Left lung (tissue), 10 donors: ENCODE results near the gene SLC30A3. TPM values are rescaled to one million over a fixed set of nuclear protein-coding genes. Genes with fewer than 3 reads are reported as not detected.

Source experiments
- ATAC-seq: fragments of 200-7000 bp; cut with Tn5 transposase; one replicate; pipeline ENCODE4 v1.9.1; 2020; ENCODE audit warnings: moderate library complexity
- DNase-seq, 4 donors: peaks; one replicate each; pipeline ENCODE4 v3.0.0-alpha.2; 2013 to 2020
- H3K27ac ChIP-seq, 2 donors: fragments of 200-600 bp; sonication (generic) in 1 of 2; one replicate each; pipeline versions ENCODE4 v1.5.0 to v1.8.0; 2020 to 2021
- H3K27me3 ChIP-seq, 2 donors: fragments of 200-600 bp; sonication (generic) in 1 of 2; one replicate each; pipeline versions ENCODE4 v1.5.0 to v1.8.0; 2020 to 2021
- H3K36me3 ChIP-seq, 2 donors: fragments of 200-600 bp; sonication (generic) in 1 of 2; one replicate each; pipeline versions ENCODE4 v1.5.0 to v1.8.0; 2020 to 2021
- H3K4me1 ChIP-seq, 2 donors: fragments of 200-600 bp; one replicate each; pipeline ENCODE4 v1.8.0; 2021
- H3K4me3 ChIP-seq, 2 donors: fragments of 200-600 bp; sonication (generic) in 1 of 2; one replicate each; pipeline versions ENCODE4 v1.5.0 to v1.8.0; 2020 to 2021; ENCODE audit warnings: mild to moderate bottlenecking in 1 of 2
- H3K9me3 ChIP-seq, 2 donors: fragments of 200-600 bp; sonication (generic) in 1 of 2; one replicate each; pipeline versions ENCODE4 v1.5.0 to v1.8.0; 2020 to 2021
- CTCF ChIP-seq, 2 donors: fragments of 200-600 bp; sonication (generic) in 1 of 2; IDR thresholded peaks; one replicate each; pipeline versions ENCODE4 v1.5.0 to v1.8.0; 2021; ENCODE audit warnings: antibody characterized with exemption in 2 of 2
- intact Hi-C, 2 donors: fragments of 100-400 bp; cut with DNase I; formaldehyde crosslinking; loops; one replicate each; pipeline versions ENCODE4 v1.11.2 to v1.14.2; 2022
- polyA plus RNA-seq, 6 donors: library from polyadenylated mRNA; unstranded; fragments of 120-200 nt; gene quantifications; one replicate each; pipeline ENCODE4 v1.2.1, GENCODE V29; 2013; ENCODE audit not compliant: insufficient read length in 6 of 6
- total RNA-seq, 2 donors: library from RNA; stranded (reverse); fragmentation: NEBNext Ultra II Directional; extraction: Animal tissue kit (Norgen Biotek cat#: 25700); gene quantifications; one replicate each; pipeline ENCODE4 v1.2.1, GENCODE V29; 2021
- donor health status: DM: no; HTN: yes; CAD: no.
- donor health status: DM: no; HTN: no; CAD: no.

SLC30A3 gene
- total and polyA plus RNA-seq, 8 donors = 0.26 to 0.69 (median 0.48) TPM

GRCh38 chr2:27227501-27227900 lies 35.3 kb downstream of the SLC30A3 start:
- intact Hi-C loops = no loop called here
- no peak for ATAC-seq

GRCh38 chr2:27225526-27225925 lies 37.3 kb downstream of the SLC30A3 start:
- intact Hi-C loops = no loop called here
- no peak for ATAC-seq

More at GRCh38 chr2:27227501-27227900, 35.3 kb downstream of the SLC30A3 start:
- no peak for TF ChIP-seq CTCF (IDR thresholded peaks at IDR 0.05)
- Histone ChIP-seq H3K27me3 (no peaks in the 10 kb centered on the region), H3K36me3 (peaks cover 0 to 100% of the 10 kb centered on the region in 2 donors), H3K4me3 (no peak overlapping the region), H3K4me1 (no peaks in the 10 kb centered on the region), H3K9me3 (no peaks in the 10 kb centered on the region), H3K27ac (no peak overlapping the region)
- DNase-seq = no peak

GRCh38 chr2:27223416-27223815 lies 39.4 kb downstream of the SLC30A3 start:
- no peak for TF ChIP-seq CTCF (IDR thresholded peaks at IDR 0.05)
- Histone ChIP-seq H3K27me3 (no peaks in the 10 kb centered on the region), H3K4me1 (peaks cover 2 to 3% of the 10 kb centered on the region in 2 donors), H3K9me3 (no peaks in the 10 kb centered on the region), H3K4me3 (no peak overlapping the region), H3K36me3 (peaks cover 0 to 87% of the 10 kb centered on the region in 2 donors), H3K27ac (no peak overlapping the region)
- ATAC-seq (no peak), DNase-seq (no peak)
- intact Hi-C loops = no loop called here

More at GRCh38 chr2:27225526-27225925, 37.3 kb downstream of the SLC30A3 start:
- Histone ChIP-seq H3K27ac (no peak overlapping the region), H3K4me1 (no peaks in the 10 kb centered on the region), H3K27me3 (no peaks in the 10 kb centered on the region), H3K4me3 (no peak overlapping the region), H3K36me3 (peaks cover 0 to 100% of the 10 kb centered on the region in 2 donors), H3K9me3 (no peaks in the 10 kb centered on the region)
- no peak for TF ChIP-seq CTCF (IDR thresholded peaks at IDR 0.05)
- DNase-seq = no peak

- peaks cover 10 to 13% of the 10 kb centered on the region in 2 donors for H3K4me1 ChIP-seq
- ATAC-seq (no peak), DNase-seq (no peak)
- H3K4me3 ChIP-seq = no peak overlapping the region
- intact Hi-C loops = no loop called here
- H3K27me3 ChIP-seq = no peaks in the 10 kb centered on the region
- H3K36me3 ChIP-seq = peaks cover 0 to 77% of the 10 kb centered on the region in 2 donors
- no peak for TF ChIP-seq CTCF (IDR thresholded peaks at IDR 0.05)
- no peaks in the 10 kb centered on the region for H3K9me3 ChIP-seq
- H3K27ac ChIP-seq = no peak overlapping the region
Observed at GRCh38 chr2:27222407-27222806, 40.4 kb downstream of the SLC30A3 start.

- H3K27me3 ChIP-seq = no peaks in the 10 kb centered on the region
- ATAC-seq = no peak
- no peaks in the 10 kb centered on the region for H3K9me3 ChIP-seq
- intact Hi-C loops = no loop called here
- H3K4me1 ChIP-seq = peaks cover 10 to 19% of the 10 kb centered on the region in 2 donors
- peaks cover 0 to 64% of the 10 kb centered on the region in 2 donors for H3K36me3 ChIP-seq
- no peak for DNase-seq
- TF ChIP-seq CTCF (IDR thresholded peaks at IDR 0.05) = no peak
- H3K4me3 ChIP-seq = no peak overlapping the region
- H3K27ac ChIP-seq = no peak overlapping the region
Observed at GRCh38 chr2:27221166-27221565, 41.7 kb downstream of the SLC30A3 start.
